H1 (cell line): ENCODE measurements around the gene TRMT61B. TPM values are rescaled to one million over a fixed set of nuclear protein-coding genes. Genes with fewer than 3 reads are reported as not detected.

Source experiments
- CTCF ChIA-PET: fragments of 300-600 bp; sonication (Branson Sonifier 250); formaldehyde crosslinking; loops from one replicate; lab custom pipeline; 2021; ENCODE audit not compliant: partially characterized antibody; lab: Charles Lee
- POLR2A ChIA-PET: fragments of 300-600 bp; sonication (Branson Sonifier 250); formaldehyde crosslinking; loops from one replicate; lab custom pipeline; 2021; ENCODE audit warnings: inconsistent platforms; ENCODE audit not compliant: partially characterized antibody; lab: Charles Lee
- DNase-seq, 2 experiments: peaks; one replicate each; pipeline versions ENCODE4 v3.0.0 to v3.0.0-alpha.2; 2010 to 2022; ENCODE audit warnings: low spot score in 2 of 2, low read depth in 1 of 2, mixed read lengths in 1 of 2
- FAIRE-seq: peaks from 2 replicates; lab custom pipeline; 2011; peaks lifted over from hg19 to GRCh38; lab: Jason Lieb, UNC
- H2AFZ ChIP-seq: 2 replicates; pipeline ENCODE4 v1.8.1; 2012; ENCODE audit warnings: low read length, inconsistent platforms
- H2AK5ac ChIP-seq: 2 replicates; pipeline ENCODE4 v1.6.1; 2013; ENCODE audit warnings: low read depth, low read length
- H2BK120ac ChIP-seq: replicated peaks from 2 replicates; pipeline ENCODE3; 2013; ENCODE audit warnings: low read depth, low read length, inconsistent platforms
- H2BK12ac ChIP-seq: 2 replicates; pipeline ENCODE4 v1.6.1; 2013; ENCODE audit warnings: low read depth, low read length
- H2BK15ac ChIP-seq: 2 replicates; pipeline ENCODE4 v1.6.1; 2013; ENCODE audit warnings: low read length
- H2BK20ac ChIP-seq: 2 replicates; pipeline ENCODE4 v1.6.1; 2013; ENCODE audit warnings: low read length
- H2BK5ac ChIP-seq: 2 replicates; pipeline ENCODE4 v1.6.1; 2013; ENCODE audit warnings: low read depth, low read length
- H3K14ac ChIP-seq: 2 replicates; pipeline ENCODE4 v1.6.1; 2013; ENCODE audit warnings: inconsistent platforms; ENCODE audit not compliant: insufficient read length
- H3K18ac ChIP-seq: 2 replicates; pipeline ENCODE4 v1.6.1; 2013; ENCODE audit warnings: low read length; ENCODE audit errors: extremely low read depth
- H3K23ac ChIP-seq: 2 replicates; pipeline ENCODE4 v1.6.1; 2013; ENCODE audit warnings: inconsistent platforms; ENCODE audit not compliant: insufficient read length
- H3K23me2 ChIP-seq: 2 replicates; pipeline ENCODE4 v1.6.1; 2013; ENCODE audit warnings: low read depth, low read length
- H3K27ac ChIP-seq: 2 replicates; pipeline ENCODE4 v1.6.1; 2011; ENCODE audit warnings: low read depth, low read length, inconsistent platforms
- H3K27me3 ChIP-seq, 4 experiments: replicated peaks in 1 of 4; 1 replicate in 1 of 4; 2 replicates in 3 of 4; pipeline versions ENCODE4 v1.6.1 to v1.8.1; 2011 to 2013; ENCODE audit warnings: low read length in 3 of 4, mild to moderate bottlenecking in 3 of 4, inconsistent platforms in 2 of 4, mixed read lengths in 2 of 4, moderate library complexity in 1 of 4; ENCODE audit not compliant: control insufficient read depth in 3 of 4, insufficient read depth in 3 of 4; ENCODE audit errors: extremely low read depth in 1 of 4
- H3K36me3 ChIP-seq, 4 experiments: 2 replicates each; pipeline versions ENCODE4 v1.6.1 to v1.8.1; 2011 to 2013; ENCODE audit warnings: mild to moderate bottlenecking in 4 of 4, low read length in 3 of 4, moderate library complexity in 2 of 4, control low read depth in 1 of 4, inconsistent platforms in 1 of 4; ENCODE audit not compliant: insufficient read depth in 4 of 4, control insufficient read depth in 2 of 4
- H3K4ac ChIP-seq: replicated peaks from 2 replicates; pipeline ENCODE3; 2013; ENCODE audit warnings: low read length, low read depth, mixed read lengths, inconsistent platforms; ENCODE audit not compliant: insufficient read length
- H3K4me1 ChIP-seq, 4 experiments: replicated peaks in 1 of 4; 1 replicate in 1 of 4; 2 replicates in 3 of 4; pipeline versions ENCODE4 v1.6.1 to v1.8.1; 2011 to 2013; ENCODE audit warnings: low read length in 3 of 4, inconsistent platforms in 2 of 4, mixed read lengths in 1 of 4; ENCODE audit not compliant: insufficient read depth in 4 of 4, control insufficient read depth in 3 of 4
- H3K4me2 ChIP-seq, 2 experiments: 2 replicates each; pipeline versions ENCODE4 v1.6.1 to v1.8.1; 2011 to 2013; ENCODE audit warnings: low read depth in 2 of 2, low read length in 2 of 2, control low read depth in 1 of 2, inconsistent platforms in 1 of 2, mild to moderate bottlenecking in 1 of 2; ENCODE audit not compliant: insufficient read depth in 1 of 2
- H3K4me3 ChIP-seq, 4 experiments: fragments of 200-600, 300-600 bp in 1 of 4; sonication (generic), shearing (Covaris generic), sonication (Bioruptor Twin) in 1 of 4; 2 replicates each; pipeline versions ENCODE4 v1.5.1 to v1.8.1; 2011 to 2016; ENCODE audit warnings: low read length in 4 of 4, low read depth in 3 of 4, control low read depth in 2 of 4, inconsistent platforms in 2 of 4, mild to moderate bottlenecking in 2 of 4, mixed read lengths in 1 of 4, moderate library complexity in 1 of 4; ENCODE audit not compliant: insufficient read depth in 2 of 4; ENCODE audit errors: extremely low read depth in 1 of 4
- H3K56ac ChIP-seq: replicated peaks from 2 replicates; pipeline ENCODE3; 2013; ENCODE audit warnings: low read depth, mild to moderate bottlenecking, mixed read lengths, low read length, inconsistent platforms; ENCODE audit not compliant: insufficient read length
- H3K79me1 ChIP-seq: 2 replicates; pipeline ENCODE4 v1.6.1; 2013; ENCODE audit warnings: low read depth, low read length, control low read depth
- H3K79me2 ChIP-seq, 2 experiments: 2 replicates each; pipeline versions ENCODE4 v1.6.1 to v1.8.1; 2012 to 2013; ENCODE audit warnings: low read length in 2 of 2, mild to moderate bottlenecking in 2 of 2, inconsistent platforms in 1 of 2; ENCODE audit not compliant: insufficient read depth in 2 of 2, control insufficient read depth in 1 of 2
- H3K9ac ChIP-seq, 4 experiments: replicated peaks in 1 of 4; 1 replicate in 1 of 4; 2 replicates in 3 of 4; pipeline versions ENCODE4 v1.6.1 to v1.8.1; 2011 to 2013; ENCODE audit warnings: low read depth in 3 of 4, low read length in 3 of 4, control low read depth in 2 of 4, mild to moderate bottlenecking in 2 of 4, moderate library complexity in 2 of 4, inconsistent platforms in 1 of 4; ENCODE audit errors: extremely low read depth in 1 of 4
- H3K9me3 ChIP-seq, 2 experiments: 2 replicates each; pipeline versions ENCODE4 v1.6.1 to v1.8.1; 2012 to 2013; ENCODE audit warnings: mild to moderate bottlenecking in 2 of 2, moderate library complexity in 2 of 2, control low read depth in 1 of 2, inconsistent platforms in 1 of 2, low read depth in 1 of 2, low read length in 1 of 2, mixed read lengths in 1 of 2; ENCODE audit not compliant: insufficient read depth in 2 of 2
- H4K20me1 ChIP-seq, 2 experiments: replicated peaks in 1 of 2; 2 replicates each; pipeline versions ENCODE3 to v1.8.1; 2011 to 2013; ENCODE audit warnings: inconsistent platforms in 2 of 2, low read length in 2 of 2, mild to moderate bottlenecking in 1 of 2; ENCODE audit not compliant: insufficient read depth in 2 of 2, control insufficient read depth in 1 of 2
- H4K5ac ChIP-seq: 2 replicates; pipeline ENCODE4 v1.6.1; 2013; ENCODE audit warnings: low read length, low read depth, mixed read lengths, inconsistent platforms; ENCODE audit not compliant: insufficient read length
- H4K8ac ChIP-seq: 2 replicates; pipeline ENCODE4 v1.8.0; 2013; ENCODE audit warnings: mild to moderate bottlenecking, moderate library complexity, low read length, inconsistent platforms; ENCODE audit not compliant: insufficient read depth; ENCODE audit errors: extremely low read depth
- H4K91ac ChIP-seq: replicated peaks from 2 replicates; pipeline ENCODE3; 2013; ENCODE audit warnings: low read length, mixed read lengths, inconsistent platforms; ENCODE audit not compliant: insufficient read length
- CBX5 ChIP-seq: fragments of 300-800, 300-1000 bp; sonication (generic); IDR thresholded peaks from 2 replicates; pipeline ENCODE4 v1.7.1; 2016; ENCODE audit warnings: antibody characterized with exemption, low read length, low read depth
- CEBPB ChIP-seq: IDR thresholded peaks from 2 replicates; pipeline ENCODE4 v1.6.1; 2012; ENCODE audit warnings: low read depth, low read length
- CTBP2 ChIP-seq: IDR thresholded peaks from 2 replicates; pipeline ENCODE4 v1.7.0; 2011; ENCODE audit warnings: borderline replicate concordance, mild to moderate bottlenecking, moderate library complexity, mixed read lengths, low read length; ENCODE audit not compliant: insufficient read depth, insufficient read length
- FOSL1 ChIP-seq: IDR thresholded peaks from 2 replicates; pipeline ENCODE4 v1.6.1; 2011; ENCODE audit warnings: mild to moderate bottlenecking, low read depth, low read length, moderate library complexity; ENCODE audit not compliant: insufficient read depth
- JUN ChIP-seq: IDR thresholded peaks from 2 replicates; pipeline ENCODE4 v1.6.1; 2011; ENCODE audit warnings: low read depth, mild to moderate bottlenecking, improper control_type of control experiment, low read length
- JUND ChIP-seq: IDR thresholded peaks from 2 replicates; pipeline ENCODE4 v1.6.1; 2011; ENCODE audit warnings: mild to moderate bottlenecking, improper control_type of control experiment, low read length
- RBBP5 ChIP-seq: IDR thresholded peaks from 2 replicates; pipeline ENCODE4 v1.7.1; 2012; ENCODE audit warnings: low read depth, mild to moderate bottlenecking, inconsistent platforms, low read length, moderate library complexity, borderline replicate concordance
- RXRA ChIP-seq: IDR thresholded peaks from 2 replicates; pipeline ENCODE4 v1.6.1; 2011; ENCODE audit warnings: low read depth, mild to moderate bottlenecking, low read length, moderate library complexity; ENCODE audit not compliant: insufficient read depth
- SAP30 ChIP-seq: fragments of 300-600 bp; sonication (generic); IDR thresholded peaks from 2 replicates; pipeline ENCODE4 v1.7.1; 2012; ENCODE audit warnings: low read length, moderate library complexity, mild to moderate bottlenecking, inconsistent platforms; ENCODE audit not compliant: insufficient read depth, insufficient replicate concordance
- SIX5 ChIP-seq: IDR thresholded peaks from 2 replicates; pipeline ENCODE4 v1.6.1; 2011; ENCODE audit warnings: mild to moderate bottlenecking, low read depth, low read length
- WGBS, 2 experiments: shearing (Covaris generic) in 1 of 2; methylation state at CpG; one replicate each; pipeline versions ENCODE4 v1.1.6 to v1.1.7; 2013 to 2015; ENCODE audit warnings: low lambda C conversion rate in 2 of 2, mixed read lengths in 2 of 2, inconsistent platforms in 1 of 2, low coverage in 1 of 2, missing lambda C conversion rate in 1 of 2; ENCODE audit not compliant: insufficient replicate concordance in 2 of 2, insufficient coverage in 1 of 2, insufficient read length in 1 of 2; ENCODE audit errors: extremely low coverage in 1 of 2, missing lambda C conversion rate in 1 of 2; 5-methylcytosine and 5-hydroxymethylcytosine counted together
- polyA plus RNA-seq, 7 experiments: library from polyadenylated mRNA; depleted of rRNA in 3 of 7; stranded (reverse) in 5 of 7; unstranded in 2 of 7; fragments of >200 nt in 5 of 7; fragments of 200-250 nt in 2 of 7; gene quantifications; 1 replicate in 5 of 7; 2 replicates in 1 of 7; 4 replicates in 1 of 7; pipeline versions ENCODE4 v1.2.1 to v1.2.3, GENCODE V29; 2011 to 2013; ENCODE audit warnings: missing spikeins in 2 of 7, mixed read lengths in 2 of 7
- total RNA-seq: library from RNA; stranded (reverse); fragmentation: NEBNext Ultra II Directional; extraction: Animal tissue kit (Norgen Biotek cat#: 25700); gene quantifications from 2 replicates; pipeline ENCODE4 v1.2.1, GENCODE V29; 2021
- TF ChIP-seq, protein P1 (sequence below), 3 experiments: IDR thresholded peaks; 1 replicate in 2 of 3; 2 replicates in 1 of 3; pipeline versions ENCODE4 v1.5.1 to v1.6.1; 2011; ENCODE audit warnings: low read length in 3 of 3, mild to moderate bottlenecking in 3 of 3, inconsistent platforms in 2 of 3, low read depth in 1 of 3, moderate library complexity in 1 of 3; ENCODE audit not compliant: insufficient read depth in 1 of 3; ENCODE audit errors: control extremely low read depth in 1 of 3

Gene TRMT61B
- total and polyA plus RNA-seq, 2 of the 8 experiments (the other 6 are each of a cell fraction or from before 2014, with no cell fraction given): 10.4 to 27.8 TPM

DNA sequence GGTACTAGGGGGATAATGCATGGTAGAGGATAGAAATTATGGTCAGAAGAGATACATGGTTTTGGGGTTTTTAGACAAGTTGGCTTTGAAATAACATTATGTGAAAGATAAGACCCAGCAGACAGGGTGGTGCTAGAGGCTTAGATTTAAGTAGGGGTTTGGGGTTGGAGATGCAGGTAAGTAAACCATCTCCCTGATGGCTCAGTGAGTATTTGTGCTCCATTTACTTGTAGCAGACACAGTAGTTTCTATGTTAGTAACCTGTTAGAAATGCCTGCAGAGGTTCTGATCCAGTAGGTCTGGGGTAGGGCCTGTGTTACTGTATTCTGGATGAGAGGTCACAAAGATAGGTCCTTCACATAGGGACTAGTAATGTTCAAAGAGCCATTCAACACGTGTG, 38.1 kb upstream of the TRMT61B start:
- Histone ChIP-seq H4K20me1 (peaks cover 17 to 24% of the 10 kb centered on the region in 2 experiments), H3K4ac (no peak overlapping the region), H3K79me1 (peaks cover 6% of the 10 kb centered on the region; the same call in 1 of the 2 replicates), H2BK5ac (no peak overlapping the region), H3K36me3 (peaks cover 18 to 87% (median 52%) of the 10 kb centered on the region in 4 experiments), H3K79me2 (peaks cover 18 to 93% of the 10 kb centered on the region in 2 experiments), H3K27ac (no peak overlapping the region), H2BK12ac (no peak overlapping the region), H2BK20ac (no peak overlapping the region), H3K14ac (no peak overlapping the region), H3K4me3 (no peak overlapping the region), H4K8ac (no peak overlapping the region), H2BK120ac (no peak overlapping the region), H2BK15ac (no peak overlapping the region), H4K91ac (no peak overlapping the region), H3K18ac (no peak overlapping the region), H3K9ac (no peak overlapping the region), H2AFZ (no peak overlapping the region), H3K4me2 (no peak overlapping the region), H3K4me1 (no peaks in the 10 kb centered on the region), H3K23me2 (no peaks in the 10 kb centered on the region), H3K56ac (no peak overlapping the region), H4K5ac (no peak overlapping the region), H3K23ac (no peak overlapping the region), H3K27me3 (no peaks in the 10 kb centered on the region), H2AK5ac (no peak overlapping the region), H3K9me3 (no peaks in the 10 kb centered on the region)
- DNase-seq: no peak
- no peak for FAIRE-seq
- POLR2A ChIA-PET: interaction anchor here (0.5 to 4.4 kb wide), 5 partner anchors 12 to 666 kb away, joined by 3 to 56 read pairs (median 3); partner anchors contain the start of genes TRMT61B and WDR43
- CTCF ChIA-PET: interaction anchor here (0.6 kb wide), 2 partner anchors 260 to 1241 kb away, joined by 3 read pairs; no protein-coding TSS in a partner anchor
- 22% methylated on average over 1 of the region's 1 CpG; no CpG with 5 or more reads in 1 of the 2 experiments for WGBS, 2 experiments
- TF ChIP-seq, protein P1, sequence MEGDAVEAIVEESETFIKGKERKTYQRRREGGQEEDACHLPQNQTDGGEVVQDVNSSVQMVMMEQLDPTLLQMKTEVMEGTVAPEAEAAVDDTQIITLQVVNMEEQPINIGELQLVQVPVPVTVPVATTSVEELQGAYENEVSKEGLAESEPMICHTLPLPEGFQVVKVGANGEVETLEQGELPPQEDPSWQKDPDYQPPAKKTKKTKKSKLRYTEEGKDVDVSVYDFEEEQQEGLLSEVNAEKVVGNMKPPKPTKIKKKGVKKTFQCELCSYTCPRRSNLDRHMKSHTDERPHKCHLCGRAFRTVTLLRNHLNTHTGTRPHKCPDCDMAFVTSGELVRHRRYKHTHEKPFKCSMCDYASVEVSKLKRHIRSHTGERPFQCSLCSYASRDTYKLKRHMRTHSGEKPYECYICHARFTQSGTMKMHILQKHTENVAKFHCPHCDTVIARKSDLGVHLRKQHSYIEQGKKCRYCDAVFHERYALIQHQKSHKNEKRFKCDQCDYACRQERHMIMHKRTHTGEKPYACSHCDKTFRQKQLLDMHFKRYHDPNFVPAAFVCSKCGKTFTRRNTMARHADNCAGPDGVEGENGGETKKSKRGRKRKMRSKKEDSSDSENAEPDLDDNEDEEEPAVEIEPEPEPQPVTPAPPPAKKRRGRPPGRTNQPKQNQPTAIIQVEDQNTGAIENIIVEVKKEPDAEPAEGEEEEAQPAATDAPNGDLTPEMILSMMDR (IDR thresholded peaks at IDR 0.05; ENCODE audit: control extremely low read depth in 1 of 3, insufficient read depth in 1 of 3, low read depth in 1 of 3, low read length in 3 of 3): no peak
- TF ChIP-seq JUN (no peak), RBBP5 (no peak), SAP30 (no peak), SIX5 (no peak), FOSL1 (no peak), CBX5 (no peak), RXRA (no peak), CEBPB (no peak), CTBP2 (no peak), JUND (no peak)
